ENCODE measurements around the gene SNX3.
"Not testable (repeated sequence)": the region's sequence is repeated elsewhere in the genome, so short reads cannot be mapped to it uniquely, and the experiment has no call there.

SNX3 gene

GRCh38 chr6:108254433-108255410 lies 6.1 kb downstream of the SNX3 start:
- no peak for DNase-seq

GRCh38 chr6:108253241-108253640 lies 7.6 kb downstream of the SNX3 start:
- DNase-seq: no peak

GRCh38 chr6:108252055-108252454 lies 8.8 kb downstream of the SNX3 start:
- DNase-seq: no peak

GRCh38 chr6:108251252-108251651 lies 9.6 kb downstream of the SNX3 start:
- DNase-seq: no peak

GRCh38 chr6:108250240-108250866 lies 10.5 kb downstream of the SNX3 start:
- DNase-seq: no peak

GRCh38 chr6:108247965-108248536 lies 12.8 kb downstream of the SNX3 start:
- DNase-seq: no peak

GRCh38 chr6:108245095-108245494 lies 15.7 kb downstream of the SNX3 start:
- DNase-seq: not testable (repeated sequence)

- DNase-seq: no peak
Measured at GRCh38 chr6:108243836-108244235, 17.0 kb downstream of the SNX3 start.

- DNase-seq: no peak
Measured at GRCh38 chr6:108242721-108243120, 18.1 kb downstream of the SNX3 start.

GRCh38 chr6:108242259-108242658 lies 18.6 kb downstream of the SNX3 start:
- DNase-seq: no peak

- DNase-seq: no peak
Measured at GRCh38 chr6:108238322-108238721, 22.5 kb downstream of the SNX3 start.

GRCh38 chr6:108236791-108237190 lies 24.0 kb downstream of the SNX3 start:
- DNase-seq: no peak

- DNase-seq: no peak
Measured at GRCh38 chr6:108235127-108235526, 25.7 kb downstream of the SNX3 start.

- DNase-seq: no peak
Measured at GRCh38 chr6:108228416-108228815, 32.4 kb downstream of the SNX3 start.

- DNase-seq: no peak
Measured at GRCh38 chr6:108227290-108227689, 33.5 kb downstream of the SNX3 start.

- peak; percentile 4 for DNase-seq
Measured at GRCh38 chr6:108222504-108222903, 38.3 kb downstream of the SNX3 start.

GRCh38 chr6:108222064-108222463 lies 38.8 kb downstream of the SNX3 start:
- DNase-seq: peak; percentile 5

- DNase-seq: no peak
Measured at GRCh38 chr6:108211671-108212070, 49.2 kb downstream of the SNX3 start.

GRCh38 chr6:108210556-108210955 lies 50.3 kb downstream of the SNX3 start:
- DNase-seq: no peak

- no peak for DNase-seq
Measured at GRCh38 chr6:108209738-108210137, 51.1 kb downstream of the SNX3 start.

- no peak for DNase-seq
Measured at GRCh38 chr6:108207013-108207412, 53.8 kb downstream of the SNX3 start.

- no peak for DNase-seq
Measured at GRCh38 chr6:108203189-108204112, 57.4 kb downstream of the SNX3 start.

- DNase-seq: no peak
Measured at GRCh38 chr6:108200631-108201030, 60.2 kb downstream of the SNX3 start.

Data from activated CD4-positive, alpha-beta T cell treated with anti-CD3 and anti-CD28 coated beads, Interleukin-2, Interleukin-6, amounts not matched to agents 100 ng/mL and 50 ng/mL, durations not matched to agents 16 hours and 8 hours (primary cell).